Endodermal cell (in vitro differentiated cells): ENCODE results near the gene RNU4-1. TPM values are rescaled to one million over a fixed set of nuclear protein-coding genes. Genes with fewer than 3 reads are reported as not detected.
A peak's percentile ranks its signal among the peaks of the same experiment; 100 is the strongest.
"Not testable (repeated sequence)": the region's sequence is repeated elsewhere in the genome, so short reads cannot be mapped to it uniquely, and the experiment has no call there.

Source experiments
- DNase-seq: peaks from one replicate; pipeline ENCODE4 v3.0.0-alpha.2; 2017
- H3K27ac ChIP-seq: 2 replicates; pipeline ENCODE4 v1.5.1; 2013; ENCODE audit warnings: mild to moderate bottlenecking, low read depth, low read length, moderate library complexity
- H3K27me3 ChIP-seq: 2 replicates; pipeline ENCODE4 v1.6.1; 2013; ENCODE audit warnings: mild to moderate bottlenecking, low read length, moderate library complexity; ENCODE audit not compliant: insufficient read depth, control insufficient read depth, poor library complexity, severe bottlenecking
- H3K36me3 ChIP-seq: 2 replicates; pipeline ENCODE4 v1.7.0; 2013; ENCODE audit warnings: mild to moderate bottlenecking, low read length, moderate library complexity; ENCODE audit not compliant: control insufficient read depth, insufficient read depth
- H3K4me1 ChIP-seq: one replicate; pipeline ENCODE4 v1.7.0; 2013; ENCODE audit warnings: low read length; ENCODE audit not compliant: control insufficient read depth, insufficient read depth
- H3K4me3 ChIP-seq: 2 replicates; pipeline ENCODE4 v1.5.1; 2013; ENCODE audit warnings: mild to moderate bottlenecking, low read length, moderate library complexity
- H3K9ac ChIP-seq: 2 replicates; pipeline ENCODE4 v1.6.1; 2013; ENCODE audit warnings: mild to moderate bottlenecking, low read length, moderate library complexity; ENCODE audit not compliant: poor library complexity, severe bottlenecking; ENCODE audit errors: extremely low read depth
- H3K9me3 ChIP-seq: 2 replicates; pipeline ENCODE4 v1.6.1; 2013; ENCODE audit warnings: mild to moderate bottlenecking, low read length, moderate library complexity; ENCODE audit not compliant: control insufficient read depth
- H3K27ac Mint-ChIP-seq: 2 replicates; pipeline ENCODE4 v1.8.0; 2020; ENCODE audit warnings: mixed read lengths
- H3K27me3 Mint-ChIP-seq: 2 replicates; pipeline ENCODE4 v1.8.0; 2021; ENCODE audit warnings: mild to moderate bottlenecking, mixed read lengths; ENCODE audit not compliant: insufficient read depth
- H3K36me3 Mint-ChIP-seq: 2 replicates; pipeline ENCODE4 v1.8.0; 2020; ENCODE audit warnings: low read depth, mixed read lengths
- H3K4me1 Mint-ChIP-seq: 2 replicates; pipeline ENCODE4 v1.8.0; 2020; ENCODE audit warnings: mixed read lengths
- H3K4me3 Mint-ChIP-seq: 2 replicates; pipeline ENCODE4 v1.8.0; 2020; ENCODE audit warnings: mild to moderate bottlenecking, moderate library complexity, mixed read lengths
- H3K9me3 Mint-ChIP-seq: 2 replicates; pipeline ENCODE4 v1.8.0; 2020; ENCODE audit warnings: mild to moderate bottlenecking, mixed read lengths
- CTCF ChIP-seq: fragments of 200-600 bp; sonication (generic); conservative IDR thresholded peaks from 2 replicates; pipeline ENCODE4 v1.5.0; 2021; ENCODE audit warnings: antibody characterized with exemption, mild to moderate bottlenecking
- WGBS, 2 experiments: methylation state at CpG; one replicate each; pipeline versions ENCODE4 v1.1.5 to v1.1.7; 2013; ENCODE audit warnings: missing lambda C conversion rate in 2 of 2, mixed read lengths in 1 of 2; ENCODE audit not compliant: insufficient coverage in 1 of 2, insufficient read length in 1 of 2; 5-methylcytosine and 5-hydroxymethylcytosine counted together
- total RNA-seq, 2 donors: library from RNA; stranded (reverse); fragmentation: NEBNext Ultra II Directional in 1 of 2; extraction: Animal tissue kit (Norgen Biotek cat#: 25700) in 1 of 2; gene quantifications; 2 replicates in 1 of 2; 3 replicates in 1 of 2; pipeline ENCODE4 v1.2.1, GENCODE V29; 2021

RNU4-1 gene
- total RNA-seq, 2 donors from 2014 or later, result 4,032 to 4,837 TPM

- Histone ChIP-seq H3K9me3 (no peaks in the 10 kb centered on the region), H3K9ac (no peak overlapping the region), H3K4me3 (no peak overlapping the region), H3K4me1 (peaks cover 6% of the 10 kb centered on the region), H3K27ac (no peak overlapping the region), H3K36me3 (peaks cover 16% of the 10 kb centered on the region), H3K27me3 (no peaks in the 10 kb centered on the region)
- Mint-ChIP-seq H3K9me3 (no peaks in the 10 kb centered on the region), H3K36me3 (peaks cover 17% of the 10 kb centered on the region), H3K27me3 (no peaks in the 10 kb centered on the region), H3K4me1 (peaks cover 38% of the 10 kb centered on the region), H3K4me3 (no peak overlapping the region), H3K27ac (peak overlapping the region; percentile 58)
- no peak for TF ChIP-seq CTCF
- 77 to 79% methylated on average over 7 to 9 of the region's 9 CpGs for WGBS, 2 experiments
- DNase-seq, result peak; percentile 72
Measured at GRCh38 chr12:120257041-120257821, 35.8 kb downstream of the RNU4-1 start.

- Histone ChIP-seq H3K9ac (no peak overlapping the region), H3K4me3 (no peak overlapping the region), H3K9me3 (no peaks in the 10 kb centered on the region), H3K27me3 (no peaks in the 10 kb centered on the region), H3K27ac (no peak overlapping the region), H3K4me1 (peaks cover 10% of the 10 kb centered on the region), H3K36me3 (peaks cover 16% of the 10 kb centered on the region)
- Mint-ChIP-seq H3K36me3 (peaks cover 22% of the 10 kb centered on the region), H3K4me3 (no peak overlapping the region), H3K27me3 (no peaks in the 10 kb centered on the region), H3K9me3 (no peaks in the 10 kb centered on the region), H3K27ac (peak overlapping the region; percentile 33), H3K4me1 (peaks cover 53% of the 10 kb centered on the region)
- WGBS, 2 experiments, result 98 to 100% methylated on average over 4 to 7 of the region's 7 CpGs
- TF ChIP-seq CTCF, result peak; percentile 62
- peak; percentile 70 for DNase-seq
Measured at GRCh38 chr12:120254809-120255208, 38.2 kb downstream of the RNU4-1 start.

- WGBS, 2 experiments, result 94 to 95% methylated on average over 3 to 5 of the region's 6 CpGs
- peaks cover 11% of the 10 kb centered on the region for H3K4me1 ChIP-seq
- DNase-seq, H3K27me3 ChIP-seq, H3K9me3 ChIP-seq, H3K27me3 Mint-ChIP-seq, H3K9ac ChIP-seq, H3K4me3 Mint-ChIP-seq, H3K9me3 Mint-ChIP-seq, H3K27ac ChIP-seq, H3K27ac Mint-ChIP-seq, H3K4me3 ChIP-seq: not testable (repeated sequence)
- H3K4me1 Mint-ChIP-seq, result peaks cover 55% of the 10 kb centered on the region
- peaks cover 13% of the 10 kb centered on the region for H3K36me3 ChIP-seq
- peaks cover 19% of the 10 kb centered on the region for H3K36me3 Mint-ChIP-seq
Measured at GRCh38 chr12:120253313-120253712, 39.7 kb downstream of the RNU4-1 start.
